Measurements from ENCODE around the gene BOC.

The BOC gene

GRCh38 chr3:113259196-113259595 lies 47.8 kb downstream of the BOC start:
- TF ChIP-seq GATA2 (IDR thresholded peaks at IDR 0.05; ENCODE audit: low read depth, low read length), result no peak
- no peak for TF ChIP-seq GATA3 (IDR thresholded peaks at IDR 0.05; ENCODE audit: low read depth, low read length)

- no peak for TF ChIP-seq GATA3 (IDR thresholded peaks at IDR 0.05; ENCODE audit: low read depth, low read length)
- TF ChIP-seq GATA2 (IDR thresholded peaks at IDR 0.05; ENCODE audit: low read depth, low read length), result no peak
Measured at GRCh38 chr3:113261063-113261625, 49.8 kb downstream of the BOC start.

- TF ChIP-seq GATA2 (IDR thresholded peaks at IDR 0.05; ENCODE audit: low read depth, low read length) (no peak), GATA3 (IDR thresholded peaks at IDR 0.05; ENCODE audit: low read depth, low read length) (no peak)
Measured at GRCh38 chr3:113261626-113262303, 50.4 kb downstream of the BOC start.

- TF ChIP-seq GATA3 (IDR thresholded peaks at IDR 0.05; ENCODE audit: low read depth, low read length) (no peak), GATA2 (IDR thresholded peaks at IDR 0.05; ENCODE audit: low read depth, low read length) (no peak)
Measured at GRCh38 chr3:113262304-113262665, 50.9 kb downstream of the BOC start.

- no peak for TF ChIP-seq GATA2 (IDR thresholded peaks at IDR 0.05; ENCODE audit: low read depth, low read length)
- no peak for TF ChIP-seq GATA3 (IDR thresholded peaks at IDR 0.05; ENCODE audit: low read depth, low read length)
Measured at GRCh38 chr3:113263020-113263419, 51.7 kb downstream of the BOC start.

GRCh38 chr3:113263778-113264177 lies 52.4 kb downstream of the BOC start:
- TF ChIP-seq GATA3 (IDR thresholded peaks at IDR 0.05; ENCODE audit: low read depth, low read length), result no peak
- no peak for TF ChIP-seq GATA2 (IDR thresholded peaks at IDR 0.05; ENCODE audit: low read depth, low read length)

GRCh38 chr3:113264283-113265131 lies 53.1 kb downstream of the BOC start:
- no peak for TF ChIP-seq GATA2 (IDR thresholded peaks at IDR 0.05; ENCODE audit: low read depth, low read length)
- TF ChIP-seq GATA3 (IDR thresholded peaks at IDR 0.05; ENCODE audit: low read depth, low read length), result no peak

- no peak for TF ChIP-seq GATA3 (IDR thresholded peaks at IDR 0.05; ENCODE audit: low read depth, low read length)
- TF ChIP-seq GATA2 (IDR thresholded peaks at IDR 0.05; ENCODE audit: low read depth, low read length), result no peak
Measured at GRCh38 chr3:113265231-113265630, 53.9 kb downstream of the BOC start.

- TF ChIP-seq GATA3 (IDR thresholded peaks at IDR 0.05; ENCODE audit: low read depth, low read length) (no peak), GATA2 (IDR thresholded peaks at IDR 0.05; ENCODE audit: low read depth, low read length) (no peak)
Measured at GRCh38 chr3:113266738-113267137, 55.4 kb downstream of the BOC start.

- no peak for TF ChIP-seq GATA2 (IDR thresholded peaks at IDR 0.05; ENCODE audit: low read depth, low read length)
- no peak for TF ChIP-seq GATA3 (IDR thresholded peaks at IDR 0.05; ENCODE audit: low read depth, low read length)
Measured at GRCh38 chr3:113268311-113268710, 57.0 kb downstream of the BOC start.

GRCh38 chr3:113268942-113269341 lies 57.6 kb downstream of the BOC start:
- TF ChIP-seq GATA2 (IDR thresholded peaks at IDR 0.05; ENCODE audit: low read depth, low read length) (no peak), GATA3 (IDR thresholded peaks at IDR 0.05; ENCODE audit: low read depth, low read length) (no peak)

- TF ChIP-seq GATA3 (IDR thresholded peaks at IDR 0.05; ENCODE audit: low read depth, low read length), result no peak
- TF ChIP-seq GATA2 (IDR thresholded peaks at IDR 0.05; ENCODE audit: low read depth, low read length), result no peak
Measured at GRCh38 chr3:113269661-113270060, 58.3 kb downstream of the BOC start.

GRCh38 chr3:113270068-113270467 lies 58.7 kb downstream of the BOC start:
- TF ChIP-seq GATA2 (IDR thresholded peaks at IDR 0.05; ENCODE audit: low read depth, low read length), result no peak
- TF ChIP-seq GATA3 (IDR thresholded peaks at IDR 0.05; ENCODE audit: low read depth, low read length), result no peak

GRCh38 chr3:113270786-113271185 lies 59.4 kb downstream of the BOC start:
- TF ChIP-seq GATA2 (IDR thresholded peaks at IDR 0.05; ENCODE audit: low read depth, low read length), result no peak
- no peak for TF ChIP-seq GATA3 (IDR thresholded peaks at IDR 0.05; ENCODE audit: low read depth, low read length)

- TF ChIP-seq GATA2 (IDR thresholded peaks at IDR 0.05; ENCODE audit: low read depth, low read length) (no peak), GATA3 (IDR thresholded peaks at IDR 0.05; ENCODE audit: low read depth, low read length) (no peak)
Measured at GRCh38 chr3:113271189-113271588, 59.8 kb downstream of the BOC start.
